ENCODE results near the gene MAD2L1.

GRCh38 chr4:120059036-120059435 is 7.6 kb downstream of the MAD2L1 start:
- TF ChIP-seq EZH2 (IDR thresholded peaks at IDR 0.05; ENCODE audit: insufficient read depth, low read length) = no peak
- TF ChIP-seq CTCF (IDR thresholded peaks at IDR 0.05; ENCODE audit: insufficient read depth, low read depth, low read length) = no peak
